Cortex of kidney (tissue), 1 donor: ENCODE measurements around the gene GABRB3.

Experiments used
- DNase-seq: peaks from one replicate; lab custom pipeline; 2025; lab: John Stamatoyannopoulos, UW

GABRB3 gene

GRCh38 chr15:26676115-26676514, 96.8 kb downstream of the GABRB3 start:
- DNase-seq, result no peak

- no peak for DNase-seq
Observed at GRCh38 chr15:26674467-26674866, 98.4 kb downstream of the GABRB3 start.

- DNase-seq, result no peak
Observed at GRCh38 chr15:26673445-26673844, 99.4 kb downstream of the GABRB3 start.

- no peak for DNase-seq
Observed at GRCh38 chr15:26670116-26670515, 102.8 kb downstream of the GABRB3 start.

- no peak for DNase-seq
Observed at GRCh38 chr15:26667222-26667988, 105.5 kb downstream of the GABRB3 start.

- no peak for DNase-seq
Observed at GRCh38 chr15:26665957-26666791, 106.7 kb downstream of the GABRB3 start.

- DNase-seq, result no peak
Observed at GRCh38 chr15:26662283-26662682, 110.6 kb downstream of the GABRB3 start.

GRCh38 chr15:26661748-26662147, 111.1 kb downstream of the GABRB3 start:
- no peak for DNase-seq

- DNase-seq, result no peak
Observed at GRCh38 chr15:26661107-26661506, 111.8 kb downstream of the GABRB3 start.

GRCh38 chr15:26660241-26660640, 112.6 kb downstream of the GABRB3 start:
- DNase-seq, result no peak

- no peak for DNase-seq
Observed at GRCh38 chr15:26658290-26658689, 114.6 kb downstream of the GABRB3 start.

GRCh38 chr15:26656080-26656479, 116.8 kb downstream of the GABRB3 start:
- DNase-seq, result no peak

GRCh38 chr15:26651909-26652308, 121.0 kb downstream of the GABRB3 start:
- DNase-seq, result no peak

GRCh38 chr15:26648676-26649075, 124.2 kb downstream of the GABRB3 start:
- no peak for DNase-seq

- no peak for DNase-seq
Observed at GRCh38 chr15:26644948-26645347, 127.9 kb downstream of the GABRB3 start.

GRCh38 chr15:26641144-26641543, 131.7 kb downstream of the GABRB3 start:
- no peak for DNase-seq

GRCh38 chr15:26640601-26641000, 132.3 kb downstream of the GABRB3 start:
- no peak for DNase-seq

GRCh38 chr15:26639966-26640365, 132.9 kb downstream of the GABRB3 start:
- DNase-seq, result no peak

- no peak for DNase-seq
Observed at GRCh38 chr15:26635614-26636013, 137.3 kb downstream of the GABRB3 start.

- DNase-seq, result no peak
Observed at GRCh38 chr15:26635105-26635504, 137.8 kb downstream of the GABRB3 start.

GRCh38 chr15:26634319-26634718, 138.5 kb downstream of the GABRB3 start:
- no peak for DNase-seq

- no peak for DNase-seq
Observed at GRCh38 chr15:26632500-26632899, 140.4 kb downstream of the GABRB3 start.

GRCh38 chr15:26631894-26632293, 141.0 kb downstream of the GABRB3 start:
- no peak for DNase-seq
